IMR-90 (cell line): Measurements from ENCODE around the gene FEM1B.
A peak's percentile ranks its signal among the peaks of the same experiment; 100 is the strongest.

ENCODE experiments used
- BHLHE40 ChIP-seq: fragments of 150-350 bp; IDR thresholded peaks from 2 replicates; pipeline ENCODE4 v1.6.1; 2016; ENCODE audit warnings: mild to moderate bottlenecking, low read depth, low read length
- CEBPB ChIP-seq: IDR thresholded peaks from 2 replicates; pipeline ENCODE4 v1.6.1; 2012; ENCODE audit warnings: low read depth, low read length, improper control_type of control experiment
- FOS ChIP-seq: fragments of 150-350 bp; IDR thresholded peaks from 2 replicates; pipeline ENCODE4 v1.6.1; 2016; ENCODE audit warnings: low read depth, low read length
- MAFK ChIP-seq: IDR thresholded peaks from 2 replicates; pipeline ENCODE4 v1.6.1; 2012; ENCODE audit warnings: low read depth, low read length, improper control_type of control experiment
- MXI1 ChIP-seq: IDR thresholded peaks from 2 replicates; pipeline ENCODE4 v1.6.1; 2012; ENCODE audit warnings: low read depth, mild to moderate bottlenecking, low read length, moderate library complexity, borderline replicate concordance
- RAD21 ChIP-seq: IDR thresholded peaks from 2 replicates; pipeline ENCODE4 v1.6.1; 2012; ENCODE audit warnings: low read length, improper control_type of control experiment
- RFX5 ChIP-seq: IDR thresholded peaks from 2 replicates; pipeline ENCODE4 v1.8.0; 2012; ENCODE audit warnings: low read depth, mild to moderate bottlenecking, low read length, moderate library complexity
- TF ChIP-seq, protein P1 (sequence below): conservative IDR thresholded peaks from 2 replicates; pipeline ENCODE4 v1.5.1; 2012; ENCODE audit warnings: mild to moderate bottlenecking, low read depth, low read length, improper control_type of control experiment
- TF ChIP-seq, protein P2 (sequence below): fragments of 150-350 bp; IDR thresholded peaks from 2 replicates; pipeline ENCODE4 v1.6.1; 2017; ENCODE audit warnings: mild to moderate bottlenecking, antibody characterized with exemption, low read length, low read depth
- TF ChIP-seq, protein P3 (sequence below): fragments of 150-350 bp; IDR thresholded peaks from 2 replicates; pipeline ENCODE4 v1.6.1; 2016; ENCODE audit warnings: low read depth, mild to moderate bottlenecking, low read length, moderate library complexity, borderline replicate concordance

DNA sequence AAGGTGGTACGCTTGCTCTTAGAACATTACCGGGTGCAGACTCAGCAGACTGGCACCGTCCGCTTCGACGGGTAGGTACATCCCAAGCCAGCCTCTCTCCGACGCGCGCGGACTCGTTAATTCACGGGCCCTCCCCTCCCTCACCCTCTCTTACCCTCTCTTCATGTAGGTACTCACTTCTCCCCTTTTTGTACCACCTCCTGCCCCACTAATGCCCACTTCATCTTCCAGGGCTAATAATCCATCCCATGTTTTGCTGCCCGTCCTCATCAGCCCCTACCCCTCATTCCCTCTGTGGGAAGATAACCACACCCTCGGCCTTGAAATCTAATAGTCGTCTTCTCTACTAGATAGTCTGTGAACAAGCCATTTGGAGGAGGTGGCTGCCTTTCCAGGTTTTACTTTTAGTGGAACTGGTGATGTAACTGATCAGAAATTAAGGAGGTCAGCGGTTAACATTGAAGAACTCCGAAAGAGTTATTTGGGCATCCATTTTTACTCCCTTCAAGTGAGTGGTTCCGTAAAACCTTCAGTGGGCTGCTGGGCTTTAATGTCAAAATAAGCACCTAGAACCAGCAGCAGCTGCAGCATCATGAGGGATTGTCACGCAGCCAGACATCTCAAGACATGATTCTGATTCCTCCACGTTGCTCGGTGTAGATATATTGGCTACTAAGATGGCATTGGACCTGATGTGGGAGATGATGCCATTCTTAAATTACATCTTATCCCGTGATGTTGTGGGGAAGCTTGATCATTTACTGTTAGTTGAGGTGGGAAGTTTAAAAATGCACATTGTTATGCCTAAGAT is 1.3 kb downstream of the FEM1B start:
- TF ChIP-seq, protein P1, sequence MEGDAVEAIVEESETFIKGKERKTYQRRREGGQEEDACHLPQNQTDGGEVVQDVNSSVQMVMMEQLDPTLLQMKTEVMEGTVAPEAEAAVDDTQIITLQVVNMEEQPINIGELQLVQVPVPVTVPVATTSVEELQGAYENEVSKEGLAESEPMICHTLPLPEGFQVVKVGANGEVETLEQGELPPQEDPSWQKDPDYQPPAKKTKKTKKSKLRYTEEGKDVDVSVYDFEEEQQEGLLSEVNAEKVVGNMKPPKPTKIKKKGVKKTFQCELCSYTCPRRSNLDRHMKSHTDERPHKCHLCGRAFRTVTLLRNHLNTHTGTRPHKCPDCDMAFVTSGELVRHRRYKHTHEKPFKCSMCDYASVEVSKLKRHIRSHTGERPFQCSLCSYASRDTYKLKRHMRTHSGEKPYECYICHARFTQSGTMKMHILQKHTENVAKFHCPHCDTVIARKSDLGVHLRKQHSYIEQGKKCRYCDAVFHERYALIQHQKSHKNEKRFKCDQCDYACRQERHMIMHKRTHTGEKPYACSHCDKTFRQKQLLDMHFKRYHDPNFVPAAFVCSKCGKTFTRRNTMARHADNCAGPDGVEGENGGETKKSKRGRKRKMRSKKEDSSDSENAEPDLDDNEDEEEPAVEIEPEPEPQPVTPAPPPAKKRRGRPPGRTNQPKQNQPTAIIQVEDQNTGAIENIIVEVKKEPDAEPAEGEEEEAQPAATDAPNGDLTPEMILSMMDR = no peak
- TF ChIP-seq MXI1 = no peak
- no peak for TF ChIP-seq RFX5
- TF ChIP-seq MAFK = peak; percentile 20; the same call in 1 of the 2 replicates
- TF ChIP-seq, protein P2, sequence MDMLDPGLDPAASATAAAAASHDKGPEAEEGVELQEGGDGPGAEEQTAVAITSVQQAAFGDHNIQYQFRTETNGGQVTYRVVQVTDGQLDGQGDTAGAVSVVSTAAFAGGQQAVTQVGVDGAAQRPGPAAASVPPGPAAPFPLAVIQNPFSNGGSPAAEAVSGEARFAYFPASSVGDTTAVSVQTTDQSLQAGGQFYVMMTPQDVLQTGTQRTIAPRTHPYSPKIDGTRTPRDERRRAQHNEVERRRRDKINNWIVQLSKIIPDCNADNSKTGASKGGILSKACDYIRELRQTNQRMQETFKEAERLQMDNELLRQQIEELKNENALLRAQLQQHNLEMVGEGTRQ = no peak
- TF ChIP-seq CEBPB = no peak
- TF ChIP-seq BHLHE40 = no peak
- TF ChIP-seq RAD21 = no peak
- TF ChIP-seq, protein P3, sequence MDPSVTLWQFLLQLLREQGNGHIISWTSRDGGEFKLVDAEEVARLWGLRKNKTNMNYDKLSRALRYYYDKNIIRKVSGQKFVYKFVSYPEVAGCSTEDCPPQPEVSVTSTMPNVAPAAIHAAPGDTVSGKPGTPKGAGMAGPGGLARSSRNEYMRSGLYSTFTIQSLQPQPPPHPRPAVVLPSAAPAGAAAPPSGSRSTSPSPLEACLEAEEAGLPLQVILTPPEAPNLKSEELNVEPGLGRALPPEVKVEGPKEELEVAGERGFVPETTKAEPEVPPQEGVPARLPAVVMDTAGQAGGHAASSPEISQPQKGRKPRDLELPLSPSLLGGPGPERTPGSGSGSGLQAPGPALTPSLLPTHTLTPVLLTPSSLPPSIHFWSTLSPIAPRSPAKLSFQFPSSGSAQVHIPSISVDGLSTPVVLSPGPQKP = no peak
- TF ChIP-seq FOS = no peak
